Vagina (tissue), 2 donors: ENCODE measurements around the gene PTGFRN. TPM values are rescaled to one million over a fixed set of nuclear protein-coding genes. Genes with fewer than 3 reads are reported as not detected.

Experiments used
- DNase-seq, 2 donors: peaks; one replicate each; pipeline ENCODE4 v3.0.0-alpha.2; 2017; ENCODE audit errors: extremely low spot score in 2 of 2
- H3K27ac ChIP-seq: fragments of 200-600 bp; sonication (generic); one replicate; pipeline ENCODE4 v1.5.1; 2019
- H3K27me3 ChIP-seq: fragments of 200-600 bp; sonication (generic); one replicate; pipeline ENCODE4 v1.5.1; 2019
- H3K36me3 ChIP-seq, 2 donors: fragments of 200-600 bp; sonication (generic); one replicate each; pipeline ENCODE4 v1.5.1; 2017 to 2019
- H3K4me1 ChIP-seq: fragments of 200-600 bp; sonication (generic); one replicate; pipeline ENCODE4 v1.5.1; 2019
- H3K4me3 ChIP-seq, 2 donors: fragments of 200-600 bp; sonication (generic); 1 replicate in 1 of 2; 2 replicates in 1 of 2; pipeline ENCODE4 v1.5.1; 2016 to 2019
- H3K9me3 ChIP-seq: fragments of 200-600 bp; sonication (generic); one replicate; pipeline ENCODE4 v1.5.1; 2019
- POLR2A ChIP-seq, 2 donors: fragments of 450-650 bp; IDR thresholded peaks; one replicate each; pipeline ENCODE4 v1.6.1; 2017; ENCODE audit warnings: antibody characterized with exemption in 2 of 2, mild to moderate bottlenecking in 2 of 2, moderate library complexity in 2 of 2
- POLR2AphosphoS5 ChIP-seq, 2 donors: sonication (generic); formaldehyde crosslinking; IDR thresholded peaks; one replicate each; pipeline ENCODE4 v1.9.0; 2017; ENCODE audit warnings: antibody characterized with exemption in 2 of 2, mild to moderate bottlenecking in 2 of 2, low read depth in 1 of 2; ENCODE audit not compliant: insufficient read depth in 1 of 2
- intact Hi-C: fragments of 100-400 bp; cut with DNase I; formaldehyde crosslinking; loops from one replicate; pipeline ENCODE4 v1.15.1; 2023
- total RNA-seq: library from RNA; depleted of rRNA; stranded (reverse); fragments of >200 nt; gene quantifications from one replicate; pipeline ENCODE4 v1.2.3, GENCODE V29; 2016
- TF ChIP-seq, protein P1 (sequence below), 3 experiments: fragments of 450-650 bp in 2 of 3; fragments of 200-600 bp in 1 of 3; sonication (generic) in 1 of 3; IDR thresholded peaks; one replicate each; pipeline ENCODE4 v1.5.1; 2017 to 2019; ENCODE audit warnings: antibody characterized with exemption in 3 of 3, mild to moderate bottlenecking in 2 of 3, moderate library complexity in 2 of 3

Gene PTGFRN
- total RNA-seq, 1 donor from 2014 or later: 52.8 TPM

DNA sequence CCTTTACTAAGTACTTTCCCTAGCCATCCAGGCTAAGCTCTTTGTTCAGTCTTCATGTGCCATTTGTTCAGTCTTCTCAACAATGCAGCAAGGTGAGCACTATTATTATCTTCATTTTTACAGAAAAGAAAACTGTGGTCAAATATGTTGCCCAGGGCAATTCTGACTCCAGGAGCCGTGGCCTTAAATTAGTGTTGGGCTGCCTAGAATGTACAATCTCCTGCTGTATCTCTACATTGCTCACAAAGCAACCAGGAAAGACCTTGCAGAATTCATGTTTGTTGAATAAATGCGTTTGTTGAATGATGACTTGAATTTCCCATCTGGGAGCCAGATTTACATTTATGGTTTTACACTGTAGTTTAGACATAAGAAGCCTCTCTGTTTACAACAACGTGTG lies 106.0 kb downstream of the PTGFRN start:
- Histone ChIP-seq H3K9me3 (no peaks in the 10 kb centered on the region), H3K4me3 (no peak overlapping the region), H3K4me1 (no peaks in the 10 kb centered on the region), H3K27me3 (no peaks in the 10 kb centered on the region), H3K27ac (no peak overlapping the region), H3K36me3 (no peaks in the 10 kb centered on the region)
- no peak for DNase-seq
- TF ChIP-seq POLR2AphosphoS5 (IDR thresholded peaks at IDR 0.05; ENCODE audit: insufficient read depth in 1 of 2, low read depth in 1 of 2): no peak
- TF ChIP-seq, protein P1, sequence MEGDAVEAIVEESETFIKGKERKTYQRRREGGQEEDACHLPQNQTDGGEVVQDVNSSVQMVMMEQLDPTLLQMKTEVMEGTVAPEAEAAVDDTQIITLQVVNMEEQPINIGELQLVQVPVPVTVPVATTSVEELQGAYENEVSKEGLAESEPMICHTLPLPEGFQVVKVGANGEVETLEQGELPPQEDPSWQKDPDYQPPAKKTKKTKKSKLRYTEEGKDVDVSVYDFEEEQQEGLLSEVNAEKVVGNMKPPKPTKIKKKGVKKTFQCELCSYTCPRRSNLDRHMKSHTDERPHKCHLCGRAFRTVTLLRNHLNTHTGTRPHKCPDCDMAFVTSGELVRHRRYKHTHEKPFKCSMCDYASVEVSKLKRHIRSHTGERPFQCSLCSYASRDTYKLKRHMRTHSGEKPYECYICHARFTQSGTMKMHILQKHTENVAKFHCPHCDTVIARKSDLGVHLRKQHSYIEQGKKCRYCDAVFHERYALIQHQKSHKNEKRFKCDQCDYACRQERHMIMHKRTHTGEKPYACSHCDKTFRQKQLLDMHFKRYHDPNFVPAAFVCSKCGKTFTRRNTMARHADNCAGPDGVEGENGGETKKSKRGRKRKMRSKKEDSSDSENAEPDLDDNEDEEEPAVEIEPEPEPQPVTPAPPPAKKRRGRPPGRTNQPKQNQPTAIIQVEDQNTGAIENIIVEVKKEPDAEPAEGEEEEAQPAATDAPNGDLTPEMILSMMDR (IDR thresholded peaks at IDR 0.05): no peak
- no peak for TF ChIP-seq POLR2A (IDR thresholded peaks at IDR 0.05)
- intact Hi-C loops: no loop called here

DNA sequence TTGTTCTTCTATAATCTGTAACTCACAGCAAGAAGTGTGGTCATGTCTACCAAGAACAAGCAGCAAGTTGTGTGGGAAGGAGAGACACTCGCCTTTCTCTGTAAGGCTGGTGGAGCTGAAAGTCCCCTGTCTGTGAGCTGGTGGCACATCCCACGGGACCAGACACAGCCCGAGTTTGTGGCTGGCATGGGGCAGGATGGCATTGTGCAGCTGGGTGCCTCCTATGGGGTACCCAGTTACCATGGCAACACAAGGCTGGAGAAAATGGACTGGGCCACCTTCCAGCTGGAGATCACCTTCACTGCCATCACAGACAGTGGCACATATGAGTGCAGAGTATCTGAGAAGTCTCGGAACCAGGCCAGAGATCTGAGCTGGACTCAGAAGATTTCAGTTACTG lies 107.3 kb downstream of the PTGFRN start:
- Histone ChIP-seq H3K36me3 (no peaks in the 10 kb centered on the region), H3K4me1 (no peaks in the 10 kb centered on the region), H3K27me3 (no peaks in the 10 kb centered on the region), H3K4me3 (no peak overlapping the region), H3K27ac (no peak overlapping the region), H3K9me3 (no peaks in the 10 kb centered on the region)
- intact Hi-C loops: no loop called here
- TF ChIP-seq POLR2AphosphoS5 (IDR thresholded peaks at IDR 0.05; ENCODE audit: insufficient read depth in 1 of 2, low read depth in 1 of 2) (no peak), POLR2A (IDR thresholded peaks at IDR 0.05) (no peak)
- DNase-seq: no peak

DNA sequence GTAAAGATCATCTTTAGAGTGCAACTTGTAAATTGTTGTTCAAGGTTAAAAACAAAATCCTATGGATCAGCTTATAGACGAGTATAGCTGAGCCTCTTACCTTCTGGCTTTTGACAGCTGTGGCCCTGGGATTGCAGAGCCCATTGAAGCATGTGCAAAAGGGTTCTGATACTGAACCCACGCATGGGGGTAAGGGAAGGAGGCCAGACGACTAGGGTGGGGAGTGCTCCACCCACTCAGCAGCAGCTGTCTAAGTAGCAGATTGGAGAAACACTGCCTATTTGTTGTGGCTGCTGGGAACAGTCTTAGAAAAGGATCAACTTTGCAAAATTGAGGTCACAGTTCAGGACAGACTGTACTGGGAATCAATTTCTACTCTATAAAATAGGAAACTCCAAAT lies 107.9 kb downstream of the PTGFRN start:
- TF ChIP-seq POLR2A (IDR thresholded peaks at IDR 0.05) (no peak), POLR2AphosphoS5 (IDR thresholded peaks at IDR 0.05; ENCODE audit: insufficient read depth in 1 of 2, low read depth in 1 of 2) (no peak)
- TF ChIP-seq, protein P1 (IDR thresholded peaks at IDR 0.05): no peak
- intact Hi-C loops: no loop called here
- Histone ChIP-seq H3K36me3 (no peaks in the 10 kb centered on the region), H3K4me3 (no peak overlapping the region), H3K27ac (no peak overlapping the region), H3K4me1 (no peaks in the 10 kb centered on the region), H3K9me3 (no peaks in the 10 kb centered on the region), H3K27me3 (no peaks in the 10 kb centered on the region)
- DNase-seq: no peak

DNA sequence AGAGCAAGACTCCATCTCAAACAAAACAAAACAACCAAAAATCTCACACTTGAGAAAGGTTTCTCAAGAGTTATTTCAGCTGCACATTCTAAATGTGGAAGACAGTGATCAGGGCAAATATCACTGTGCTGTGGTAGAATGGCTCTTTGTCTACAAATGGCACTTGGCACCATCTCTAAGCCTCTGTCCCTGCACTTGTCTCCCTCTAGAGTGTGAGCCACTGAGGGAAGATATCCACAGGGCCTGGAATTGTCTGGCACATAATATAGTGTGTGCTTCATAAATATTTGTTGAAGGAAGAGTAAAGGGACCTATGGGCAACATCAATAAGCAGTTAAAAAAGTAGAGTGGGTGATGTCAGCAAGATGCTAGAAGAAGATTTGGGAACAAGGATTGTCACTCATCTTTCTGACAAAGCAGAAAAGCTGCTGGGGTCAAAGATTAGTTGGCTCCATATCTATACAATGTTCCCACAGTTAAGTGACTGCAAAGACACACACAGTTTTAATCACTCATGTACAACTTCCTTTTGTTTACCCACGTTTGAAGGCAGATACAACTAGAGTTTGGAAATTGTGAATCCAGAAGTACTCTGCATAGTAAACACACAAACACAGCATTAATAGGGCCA lies 110.9 kb downstream of the PTGFRN start:
- intact Hi-C loops: no loop called here
- no peaks in the 10 kb centered on the region for H3K4me1 ChIP-seq

DNA sequence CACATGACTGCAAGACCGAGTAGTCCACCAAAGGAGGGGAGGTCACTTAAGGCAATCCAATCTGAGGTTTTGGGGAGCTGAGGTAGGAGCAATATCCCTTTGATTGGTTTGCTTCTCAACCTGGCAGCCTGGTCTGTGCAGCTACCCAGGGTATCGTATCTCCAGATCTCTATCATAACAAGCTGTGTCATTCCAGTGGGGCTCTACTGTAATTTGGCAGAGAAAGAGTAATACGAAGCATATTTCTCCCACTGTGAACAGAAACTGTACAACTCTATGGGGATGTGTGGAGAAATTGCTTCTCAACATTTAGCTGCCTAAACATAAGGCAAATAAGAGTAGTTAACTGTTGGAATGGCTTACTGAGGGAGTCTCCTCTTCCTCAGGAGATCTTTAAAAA lies 112.4 kb downstream of the PTGFRN start:
- H3K27ac ChIP-seq: no peak overlapping the region
- H3K9me3 ChIP-seq: no peaks in the 10 kb centered on the region
- no peak overlapping the region for H3K4me3 ChIP-seq
- DNase-seq: no peak
- no peaks in the 10 kb centered on the region for H3K36me3 ChIP-seq
- H3K27me3 ChIP-seq: no peaks in the 10 kb centered on the region
- no peaks in the 10 kb centered on the region for H3K4me1 ChIP-seq
- intact Hi-C loops: no loop called here
- no peak for TF ChIP-seq POLR2AphosphoS5 (IDR thresholded peaks at IDR 0.05; ENCODE audit: insufficient read depth in 1 of 2, low read depth in 1 of 2)
- no peak for TF ChIP-seq POLR2A (IDR thresholded peaks at IDR 0.05)
- TF ChIP-seq, protein P1 (IDR thresholded peaks at IDR 0.05): no peak

More for the DNA sequence above, 110.9 kb downstream of the PTGFRN start:
- Histone ChIP-seq H3K27me3 (no peaks in the 10 kb centered on the region), H3K27ac (no peak overlapping the region), H3K4me3 (no peak overlapping the region), H3K36me3 (no peaks in the 10 kb centered on the region), H3K9me3 (no peaks in the 10 kb centered on the region)
- no peak for TF ChIP-seq POLR2A (IDR thresholded peaks at IDR 0.05)
- TF ChIP-seq POLR2AphosphoS5 (IDR thresholded peaks at IDR 0.05; ENCODE audit: insufficient read depth in 1 of 2, low read depth in 1 of 2): no peak
- TF ChIP-seq, protein P1 (IDR thresholded peaks at IDR 0.05): no peak
- DNase-seq: no peak
